ENCODE results near the gene LMNA. TPM values are rescaled to one million over a fixed set of nuclear protein-coding genes. Genes with fewer than 3 reads are reported as not detected.

LMNA gene
- total and polyA plus RNA-seq, 2 experiments from 2014 or later: 208 to 345 TPM

DNA sequence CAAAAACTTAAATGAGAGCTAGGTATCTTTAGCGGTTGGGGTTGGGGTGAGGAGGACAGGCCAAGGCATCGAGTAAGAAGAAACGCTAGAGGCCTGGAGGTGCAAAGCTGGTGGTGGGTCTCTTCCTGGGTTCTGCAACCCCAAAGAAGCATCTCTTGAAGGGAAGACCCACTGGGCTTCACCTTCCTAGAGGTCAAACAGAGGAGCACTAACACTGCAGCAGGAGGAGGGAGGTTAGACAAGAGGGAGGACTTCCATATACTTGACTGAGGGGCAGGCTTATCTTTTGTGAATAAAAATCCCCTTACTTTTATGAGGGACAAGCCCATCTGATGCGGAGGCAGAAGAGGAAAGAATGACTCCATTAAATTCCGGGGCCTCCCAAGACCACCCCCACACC is 34.7 kb upstream of the LMNA start:
- Histone ChIP-seq H3K36me3 (replicated peaks; ENCODE audit: insufficient read depth, low read depth) (no peaks in the 10 kb centered on the region), H2AFZ (no peak overlapping the region), H3K4me2 (peak overlapping the region; percentile 88), H3K9me3 (ENCODE audit: low read depth) (no peaks in the 10 kb centered on the region), H4K20me1 (ENCODE audit: insufficient read depth, poor library complexity, severe bottlenecking) (peaks cover 49% of the 10 kb centered on the region), H3K9me2 (replicated peaks; ENCODE audit: insufficient read depth) (no peaks in the 10 kb centered on the region), H3K27me3 (no peaks in the 10 kb centered on the region), H3K79me2 (peaks cover 88% of the 10 kb centered on the region), H3K4me1 (ENCODE audit: insufficient read depth) (peaks cover 35% of the 10 kb centered on the region), H3K4me3 (peak overlapping the region; percentile 91), H3K27ac (peak overlapping the region; percentile 93)
- DNase-seq (ENCODE audit: low spot score): no peak
- WGBS (ENCODE audit: low lambda C conversion rate, missing lambda C conversion rate): 48% methylated on average over 5 of the region's 5 CpGs
- TF ChIP-seq EZH2 (IDR thresholded peaks at IDR 0.05; ENCODE audit: borderline replicate concordance) (no peak), EZH2phosphoT487 (IDR thresholded peaks at IDR 0.05; ENCODE audit: low read depth, severe bottlenecking, unreplicated experiment) (no peak)
- TF ChIP-seq, protein P1, sequence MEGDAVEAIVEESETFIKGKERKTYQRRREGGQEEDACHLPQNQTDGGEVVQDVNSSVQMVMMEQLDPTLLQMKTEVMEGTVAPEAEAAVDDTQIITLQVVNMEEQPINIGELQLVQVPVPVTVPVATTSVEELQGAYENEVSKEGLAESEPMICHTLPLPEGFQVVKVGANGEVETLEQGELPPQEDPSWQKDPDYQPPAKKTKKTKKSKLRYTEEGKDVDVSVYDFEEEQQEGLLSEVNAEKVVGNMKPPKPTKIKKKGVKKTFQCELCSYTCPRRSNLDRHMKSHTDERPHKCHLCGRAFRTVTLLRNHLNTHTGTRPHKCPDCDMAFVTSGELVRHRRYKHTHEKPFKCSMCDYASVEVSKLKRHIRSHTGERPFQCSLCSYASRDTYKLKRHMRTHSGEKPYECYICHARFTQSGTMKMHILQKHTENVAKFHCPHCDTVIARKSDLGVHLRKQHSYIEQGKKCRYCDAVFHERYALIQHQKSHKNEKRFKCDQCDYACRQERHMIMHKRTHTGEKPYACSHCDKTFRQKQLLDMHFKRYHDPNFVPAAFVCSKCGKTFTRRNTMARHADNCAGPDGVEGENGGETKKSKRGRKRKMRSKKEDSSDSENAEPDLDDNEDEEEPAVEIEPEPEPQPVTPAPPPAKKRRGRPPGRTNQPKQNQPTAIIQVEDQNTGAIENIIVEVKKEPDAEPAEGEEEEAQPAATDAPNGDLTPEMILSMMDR (IDR thresholded peaks at IDR 0.05; ENCODE audit: poor library complexity): no peak

DNA sequence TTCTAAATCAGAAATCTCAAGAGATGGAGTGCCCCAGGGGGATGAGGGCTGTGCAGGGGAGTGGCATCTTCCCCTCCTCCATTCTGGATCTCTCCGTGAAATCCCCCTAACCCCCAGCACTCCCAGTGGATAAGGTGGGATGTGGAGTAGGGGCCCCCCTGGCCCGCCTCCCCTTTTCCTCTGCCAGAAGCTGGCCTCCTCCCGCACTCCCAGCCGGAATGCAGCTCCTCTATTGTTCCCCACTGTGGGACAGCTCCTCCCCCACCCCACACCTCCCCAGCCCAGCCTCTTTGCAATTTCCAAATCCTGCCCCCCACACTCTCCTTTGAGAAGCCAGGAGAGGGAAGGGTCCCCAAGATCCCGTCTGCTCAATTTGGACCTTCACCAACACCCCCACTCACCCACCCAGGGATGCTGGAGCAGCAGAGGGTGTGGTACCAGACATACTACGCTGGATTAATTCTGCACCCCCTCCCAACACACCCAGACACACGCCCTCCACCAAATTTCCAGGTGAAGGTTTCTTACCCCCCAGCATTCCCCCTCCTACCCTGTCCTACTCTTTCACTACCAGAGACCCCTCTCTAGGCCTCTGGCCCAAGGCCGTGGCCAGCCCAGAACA is 34.2 kb upstream of the LMNA start:
- TF ChIP-seq, protein P1 (IDR thresholded peaks at IDR 0.05; ENCODE audit: poor library complexity): no peak
- TF ChIP-seq EZH2phosphoT487 (IDR thresholded peaks at IDR 0.05; ENCODE audit: low read depth, severe bottlenecking, unreplicated experiment): no peak
- TF ChIP-seq EZH2 (IDR thresholded peaks at IDR 0.05; ENCODE audit: borderline replicate concordance): no peak
- no peaks in the 10 kb centered on the region for H3K36me3 ChIP-seq (replicated peaks; ENCODE audit: insufficient read depth, low read depth)
- H3K4me1 ChIP-seq (ENCODE audit: insufficient read depth): peaks cover 40% of the 10 kb centered on the region
- H3K27ac ChIP-seq: peak overlapping the region; percentile 93
- no peak for DNase-seq (ENCODE audit: low spot score)
- H3K4me2 ChIP-seq: peak overlapping the region; percentile 88
- H4K20me1 ChIP-seq (ENCODE audit: insufficient read depth, poor library complexity, severe bottlenecking): peaks cover 43% of the 10 kb centered on the region
- H2AFZ ChIP-seq: no peak overlapping the region
- H3K9me2 ChIP-seq (replicated peaks; ENCODE audit: insufficient read depth): no peaks in the 10 kb centered on the region
- WGBS (ENCODE audit: low lambda C conversion rate, missing lambda C conversion rate): 16% methylated on average over 8 of the region's 8 CpGs
- no peaks in the 10 kb centered on the region for H3K9me3 ChIP-seq (ENCODE audit: low read depth)
- H3K27me3 ChIP-seq: no peaks in the 10 kb centered on the region
- H3K79me2 ChIP-seq: peaks cover 88% of the 10 kb centered on the region
- H3K4me3 ChIP-seq: peak overlapping the region; percentile 91

DNA sequence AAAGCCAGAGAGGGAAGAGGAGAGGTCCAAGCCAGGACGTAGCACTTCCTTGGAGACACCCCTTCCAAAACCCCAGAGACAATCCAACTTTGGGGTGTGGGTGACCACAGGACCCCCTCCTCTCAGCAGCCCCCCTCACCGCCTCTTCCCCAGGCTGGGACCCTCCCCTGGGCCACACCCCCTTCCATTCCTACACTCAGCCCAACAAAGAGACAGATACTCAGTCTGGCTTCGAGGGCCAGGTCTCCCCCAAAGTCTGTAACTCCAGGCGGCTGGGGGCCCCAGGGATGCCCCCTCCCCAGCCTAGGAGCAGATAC is 33.7 kb upstream of the LMNA start:
- Histone ChIP-seq H3K4me2 (peak overlapping the region; percentile 88), H3K27me3 (no peaks in the 10 kb centered on the region), H3K4me1 (ENCODE audit: insufficient read depth) (peaks cover 42% of the 10 kb centered on the region), H3K9me2 (replicated peaks; ENCODE audit: insufficient read depth) (no peaks in the 10 kb centered on the region), H3K79me2 (peaks cover 88% of the 10 kb centered on the region), H3K36me3 (replicated peaks; ENCODE audit: insufficient read depth, low read depth) (no peaks in the 10 kb centered on the region), H3K4me3 (peak overlapping the region; percentile 91), H2AFZ (peak overlapping the region; percentile 33), H3K9me3 (ENCODE audit: low read depth) (no peaks in the 10 kb centered on the region), H4K20me1 (ENCODE audit: insufficient read depth, poor library complexity, severe bottlenecking) (peaks cover 38% of the 10 kb centered on the region), H3K27ac (peak overlapping the region; percentile 93)
- 0% methylated on average over 1 of the region's 4 CpGs for WGBS (ENCODE audit: low lambda C conversion rate, missing lambda C conversion rate)
- no peak for TF ChIP-seq EZH2 (IDR thresholded peaks at IDR 0.05; ENCODE audit: borderline replicate concordance)
- no peak for TF ChIP-seq EZH2phosphoT487 (IDR thresholded peaks at IDR 0.05; ENCODE audit: low read depth, severe bottlenecking, unreplicated experiment)
- TF ChIP-seq, protein P1 (IDR thresholded peaks at IDR 0.05; ENCODE audit: poor library complexity): no peak
- DNase-seq (ENCODE audit: low spot score): no peak

Data from hepatocyte (in vitro differentiated cells).